ENCODE results near the gene TMIGD2. TPM values are rescaled to one million over a fixed set of nuclear protein-coding genes. Genes with fewer than 3 reads are reported as not detected.
"Not testable (repeated sequence)": the region's sequence is repeated elsewhere in the genome, so short reads cannot be mapped to it uniquely, and the experiment has no call there.

Gene TMIGD2
- polyA plus RNA-seq, 1 experiment, result not detected

DNA sequence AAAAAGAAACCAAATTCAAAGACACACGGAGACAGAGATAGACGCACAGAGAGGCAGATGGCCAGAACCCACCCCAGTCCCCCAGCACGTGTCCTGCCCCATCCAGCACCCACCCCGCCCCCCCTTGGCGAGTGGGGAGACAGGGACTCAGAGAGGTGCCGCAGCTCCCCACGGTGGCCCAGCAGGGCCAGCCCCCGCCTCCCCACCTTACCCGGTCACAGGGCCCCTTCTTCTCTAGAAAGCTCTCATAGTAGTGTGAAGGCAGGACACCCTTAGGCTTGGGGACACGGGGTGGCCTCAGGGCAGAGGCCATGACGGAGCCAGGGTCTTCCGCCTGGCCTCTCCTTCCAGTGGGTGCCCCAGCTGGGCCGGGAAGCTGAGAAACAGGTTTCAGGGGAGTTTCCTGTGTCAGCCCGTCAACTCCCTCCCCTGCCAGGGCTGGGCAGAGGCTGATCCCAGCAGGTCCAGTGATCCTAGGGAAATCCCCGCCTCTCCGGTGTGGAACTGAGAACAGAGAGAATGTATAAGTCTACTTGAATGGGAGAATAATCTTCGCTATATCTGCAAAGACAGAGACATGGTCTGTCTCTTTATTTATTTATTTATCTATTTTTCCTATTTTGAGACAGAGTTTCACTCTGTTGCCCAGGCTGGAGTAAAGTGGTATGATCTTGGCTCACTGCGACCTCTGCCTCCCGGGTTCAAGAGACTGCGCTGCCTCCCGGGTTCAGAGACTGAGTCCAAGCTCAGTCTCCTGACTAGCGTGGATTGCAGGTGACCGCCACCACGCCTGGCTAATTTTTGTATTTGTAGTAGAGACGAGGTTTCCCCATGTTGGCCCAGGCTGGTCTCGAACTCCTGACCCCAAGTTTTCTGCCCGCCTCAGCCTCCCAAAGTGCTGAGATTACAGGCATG lies 36.5 kb upstream of the TMIGD2 start, which contains the start of gene STAP2:
Gene STAP2 (minus strand): TSS at position 387 of the 915 bp plus-strand sequence. CDS start 74 bp downstream, at position 313.
- Histone ChIP-seq H3K4me3 (ENCODE audit: low read depth, low read length) (peak within 1 kb of the TSS; percentile 29), H3K27me3 (ENCODE audit: control insufficient read depth, insufficient read depth, low read length) (no peaks in the 10 kb centered on the region), H3K36me3 (ENCODE audit: control insufficient read depth, insufficient read depth, low read length) (no peaks in the 10 kb centered on the region)
- TF ChIP-seq, protein P1, sequence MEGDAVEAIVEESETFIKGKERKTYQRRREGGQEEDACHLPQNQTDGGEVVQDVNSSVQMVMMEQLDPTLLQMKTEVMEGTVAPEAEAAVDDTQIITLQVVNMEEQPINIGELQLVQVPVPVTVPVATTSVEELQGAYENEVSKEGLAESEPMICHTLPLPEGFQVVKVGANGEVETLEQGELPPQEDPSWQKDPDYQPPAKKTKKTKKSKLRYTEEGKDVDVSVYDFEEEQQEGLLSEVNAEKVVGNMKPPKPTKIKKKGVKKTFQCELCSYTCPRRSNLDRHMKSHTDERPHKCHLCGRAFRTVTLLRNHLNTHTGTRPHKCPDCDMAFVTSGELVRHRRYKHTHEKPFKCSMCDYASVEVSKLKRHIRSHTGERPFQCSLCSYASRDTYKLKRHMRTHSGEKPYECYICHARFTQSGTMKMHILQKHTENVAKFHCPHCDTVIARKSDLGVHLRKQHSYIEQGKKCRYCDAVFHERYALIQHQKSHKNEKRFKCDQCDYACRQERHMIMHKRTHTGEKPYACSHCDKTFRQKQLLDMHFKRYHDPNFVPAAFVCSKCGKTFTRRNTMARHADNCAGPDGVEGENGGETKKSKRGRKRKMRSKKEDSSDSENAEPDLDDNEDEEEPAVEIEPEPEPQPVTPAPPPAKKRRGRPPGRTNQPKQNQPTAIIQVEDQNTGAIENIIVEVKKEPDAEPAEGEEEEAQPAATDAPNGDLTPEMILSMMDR (IDR thresholded peaks at IDR 0.05; ENCODE audit: insufficient read depth, low read depth, low read length), result no peak
- POLR2A ChIA-PET, result no interaction called here
- CTCF ChIA-PET, result interaction anchor here (0.9 to 2.2 kb wide), 3 partner anchors 14 to 71 kb away, joined by 3 to 8 read pairs (median 3); no protein-coding TSS in a partner anchor
- DNase-seq (ENCODE audit: low read depth), result no peak

- ChIA-PET POLR2A (no interaction called here), CTCF (interaction anchor here (1.0 to 1.4 kb wide), 2 partner anchors 15 to 70 kb away, joined by 3 to 4 read pairs; no protein-coding TSS in a partner anchor)
- DNase-seq (ENCODE audit: low read depth), result no peak
- H3K27me3 ChIP-seq (ENCODE audit: control insufficient read depth, insufficient read depth, low read length), result no peaks in the 10 kb centered on the region
- H3K4me3 ChIP-seq (ENCODE audit: low read depth, low read length), result peak overlapping the region; percentile 29
- TF ChIP-seq, protein P1 (IDR thresholded peaks at IDR 0.05; ENCODE audit: insufficient read depth, low read depth, low read length), result no peak
- H3K36me3 ChIP-seq (ENCODE audit: control insufficient read depth, insufficient read depth, low read length), result no peaks in the 10 kb centered on the region
Observed at GRCh38 chr19:4337906-4338440, 35.8 kb upstream of the TMIGD2 start.

- ChIA-PET POLR2A (no interaction called here), CTCF (interaction anchor here (1.0 kb wide), 1 partner anchor 39 kb away, joined by 3 read pairs; no protein-coding TSS in a partner anchor)
- TF ChIP-seq, protein P1 (IDR thresholded peaks at IDR 0.05; ENCODE audit: insufficient read depth, low read depth, low read length), result no peak
- H3K27me3 ChIP-seq (ENCODE audit: control insufficient read depth, insufficient read depth, low read length), result no peaks in the 10 kb centered on the region
- no peak for DNase-seq (ENCODE audit: low read depth)
- no peaks in the 10 kb centered on the region for H3K36me3 ChIP-seq (ENCODE audit: control insufficient read depth, insufficient read depth, low read length)
- no peak overlapping the region for H3K4me3 ChIP-seq (ENCODE audit: low read depth, low read length)
Observed at GRCh38 chr19:4334929-4335570, 32.9 kb upstream of the TMIGD2 start.

- no peak overlapping the region for H3K4me3 ChIP-seq (ENCODE audit: low read depth, low read length)
- DNase-seq (ENCODE audit: low read depth), result no peak
- no peaks in the 10 kb centered on the region; the same call in 1 of the 2 replicates for H3K36me3 ChIP-seq (ENCODE audit: control insufficient read depth, insufficient read depth, low read length)
- H3K27me3 ChIP-seq (ENCODE audit: control insufficient read depth, insufficient read depth, low read length), result no peaks in the 10 kb centered on the region
- CTCF ChIA-PET, result no interaction called here
- POLR2A ChIA-PET, result no interaction called here
- TF ChIP-seq, protein P1 (IDR thresholded peaks at IDR 0.05; ENCODE audit: insufficient read depth, low read depth, low read length), result no peak
Observed at GRCh38 chr19:4329858-4330257, 27.7 kb upstream of the TMIGD2 start.

DNA sequence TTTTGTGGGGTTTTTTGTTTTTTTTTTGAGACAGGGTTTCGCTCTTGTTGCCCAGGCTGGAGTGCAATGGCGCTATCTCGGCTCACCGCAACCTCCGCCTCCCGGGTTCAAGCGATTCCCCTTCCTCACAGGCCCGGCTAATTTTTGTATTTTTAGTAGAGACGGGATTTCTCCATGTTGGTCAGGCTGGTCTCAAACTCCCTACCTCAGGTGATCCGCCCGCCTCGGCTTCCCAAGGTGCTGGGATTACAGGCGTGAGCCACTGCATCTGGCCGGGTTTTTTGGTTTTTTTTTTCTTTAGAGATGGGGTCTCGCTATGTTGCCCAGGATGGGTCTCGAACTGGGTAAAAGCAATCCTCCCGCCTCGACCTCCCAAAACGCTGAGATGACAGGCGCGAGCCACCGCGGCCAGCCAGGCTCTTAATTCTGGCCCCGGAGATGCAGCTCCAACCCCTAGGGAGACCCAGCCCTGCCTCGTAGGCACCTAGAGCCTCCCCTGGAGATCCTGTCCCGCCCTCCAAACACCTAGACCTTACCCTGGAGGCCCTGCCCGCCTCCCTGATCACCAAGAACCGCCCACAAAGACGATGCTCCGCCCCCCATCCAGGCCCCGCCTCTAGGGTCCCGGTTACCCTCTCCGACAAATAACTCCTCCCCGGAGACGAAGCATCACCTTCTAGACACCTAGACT lies 26.9 kb upstream of the TMIGD2 start:
- POLR2A ChIA-PET; DNase-seq (ENCODE audit: low read depth); H3K36me3 ChIP-seq (ENCODE audit: control insufficient read depth, insufficient read depth, low read length); H3K27me3 ChIP-seq (ENCODE audit: control insufficient read depth, insufficient read depth, low read length); CTCF ChIA-PET: not testable (repeated sequence)
- peak overlapping the region; percentile 63 for H3K4me3 ChIP-seq (ENCODE audit: low read depth, low read length)
